Vagina (tissue), 2 donors: Measurements from ENCODE around the gene CLCN6. TPM values are rescaled to one million over a fixed set of nuclear protein-coding genes. Genes with fewer than 3 reads are reported as not detected.
A peak's percentile ranks its signal among the peaks of the same experiment; 100 is the strongest.

Source experiments
- DNase-seq, 2 donors: peaks; one replicate each; pipeline ENCODE4 v3.0.0-alpha.2; 2017; ENCODE audit errors: extremely low spot score in 2 of 2
- H3K27ac ChIP-seq: fragments of 200-600 bp; sonication (generic); one replicate; pipeline ENCODE4 v1.5.1; 2019
- H3K27me3 ChIP-seq: fragments of 200-600 bp; sonication (generic); one replicate; pipeline ENCODE4 v1.5.1; 2019
- H3K36me3 ChIP-seq, 2 donors: fragments of 200-600 bp; sonication (generic); one replicate each; pipeline ENCODE4 v1.5.1; 2017 to 2019
- H3K4me1 ChIP-seq: fragments of 200-600 bp; sonication (generic); one replicate; pipeline ENCODE4 v1.5.1; 2019
- H3K4me3 ChIP-seq, 2 donors: fragments of 200-600 bp; sonication (generic); 1 replicate in 1 of 2; 2 replicates in 1 of 2; pipeline ENCODE4 v1.5.1; 2016 to 2019
- H3K9me3 ChIP-seq: fragments of 200-600 bp; sonication (generic); one replicate; pipeline ENCODE4 v1.5.1; 2019
- CTCF ChIP-seq, 3 experiments: fragments of 450-650 bp in 2 of 3; fragments of 200-600 bp in 1 of 3; sonication (generic) in 1 of 3; IDR thresholded peaks; one replicate each; pipeline ENCODE4 v1.5.1; 2017 to 2019; ENCODE audit warnings: antibody characterized with exemption in 3 of 3, mild to moderate bottlenecking in 2 of 3, moderate library complexity in 2 of 3
- POLR2A ChIP-seq, 2 donors: fragments of 450-650 bp; IDR thresholded peaks; one replicate each; pipeline ENCODE4 v1.6.1; 2017; ENCODE audit warnings: antibody characterized with exemption in 2 of 2, mild to moderate bottlenecking in 2 of 2, moderate library complexity in 2 of 2
- POLR2AphosphoS5 ChIP-seq, 2 donors: sonication (generic); formaldehyde crosslinking; IDR thresholded peaks; one replicate each; pipeline ENCODE4 v1.9.0; 2017; ENCODE audit warnings: antibody characterized with exemption in 2 of 2, mild to moderate bottlenecking in 2 of 2, low read depth in 1 of 2; ENCODE audit not compliant: insufficient read depth in 1 of 2
- intact Hi-C: fragments of 100-400 bp; cut with DNase I; formaldehyde crosslinking; loops from one replicate; pipeline ENCODE4 v1.15.1; 2023
- total RNA-seq: library from RNA; depleted of rRNA; stranded (reverse); fragments of >200 nt; gene quantifications from one replicate; pipeline ENCODE4 v1.2.3, GENCODE V29; 2016

CLCN6 gene
- total RNA-seq, 1 donor from 2014 or later: 19.2 TPM

DNA sequence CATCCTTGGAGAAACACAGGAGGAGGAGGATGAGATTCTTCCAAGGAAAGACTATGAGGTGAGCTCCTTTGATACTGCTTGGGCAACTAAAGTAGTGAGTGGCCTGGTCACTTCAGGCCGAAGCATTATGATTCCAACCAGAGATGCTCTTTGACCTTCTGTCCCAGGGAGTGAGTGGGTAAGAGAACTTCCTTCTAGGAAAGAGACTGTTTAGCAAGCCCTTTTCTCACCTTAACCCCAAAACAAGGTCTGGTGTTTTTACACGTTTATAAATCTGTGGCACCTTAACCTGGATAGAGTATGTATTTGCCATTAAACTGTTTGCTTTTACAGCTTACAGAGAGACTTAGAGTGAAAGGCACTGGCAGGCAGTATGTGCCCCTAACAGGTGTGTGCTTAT is 1.1 kb downstream of the CLCN6 start:
- no peak for TF ChIP-seq CTCF (IDR thresholded peaks at IDR 0.05)
- TF ChIP-seq POLR2A (IDR thresholded peaks at IDR 0.05): no peak
- TF ChIP-seq POLR2AphosphoS5 (IDR thresholded peaks at IDR 0.05; ENCODE audit: insufficient read depth in 1 of 2, low read depth in 1 of 2): no peak
- peaks cover 0 to 21% of the 10 kb centered on the region in 2 donors for H3K36me3 ChIP-seq
- no peaks in the 10 kb centered on the region for H3K27me3 ChIP-seq
- H3K4me1 ChIP-seq: peaks cover 64% of the 10 kb centered on the region
- H3K4me3 ChIP-seq: peak overlapping the region; percentile 94 to 95
- H3K9me3 ChIP-seq: no peaks in the 10 kb centered on the region
- DNase-seq: no peak
- intact Hi-C loops: no loop called here
- peak overlapping the region; percentile 100 for H3K27ac ChIP-seq

DNA sequence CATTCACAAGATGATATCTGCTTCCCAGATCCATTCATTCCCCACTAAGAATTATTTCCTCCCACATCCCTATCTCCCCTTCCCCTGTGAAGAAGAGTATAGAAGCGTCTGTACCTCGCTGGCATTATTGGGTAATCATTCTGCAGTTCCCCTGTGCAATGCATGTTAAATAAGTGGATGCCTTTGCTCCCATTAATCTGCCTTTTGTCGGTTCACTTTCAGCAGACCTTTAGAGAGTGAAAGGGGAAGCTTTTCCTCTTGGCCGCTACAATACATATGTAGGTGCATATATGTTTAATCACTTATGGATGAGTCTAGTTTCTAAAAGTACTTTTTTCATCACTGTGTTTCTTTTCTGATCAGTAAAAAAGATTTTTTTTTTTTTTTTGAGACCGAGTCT is 7.0 kb downstream of the CLCN6 start:
- H3K36me3 ChIP-seq: peaks cover 0 to 52% of the 10 kb centered on the region in 2 donors

DNA sequence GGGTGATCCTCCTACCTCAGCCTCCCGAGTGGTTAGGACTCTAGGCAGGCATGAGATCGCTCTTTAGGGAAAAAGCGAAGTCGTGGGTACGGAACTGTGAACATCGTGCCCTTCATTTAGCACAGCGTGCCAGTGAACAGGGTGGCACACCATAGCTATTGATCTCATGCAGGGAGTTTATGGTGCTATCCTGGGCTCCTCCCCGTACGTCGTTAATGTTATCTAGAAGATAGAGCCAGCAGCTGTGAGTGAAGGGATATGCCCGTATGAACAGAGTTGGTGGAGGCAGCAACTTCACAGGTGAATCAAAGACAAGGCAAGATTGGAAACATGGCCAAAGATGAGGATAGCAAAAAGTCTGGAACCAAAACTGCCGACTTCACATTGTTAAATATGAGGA is 11.2 kb downstream of the CLCN6 start:
- TF ChIP-seq POLR2A (IDR thresholded peaks at IDR 0.05): no peak
- TF ChIP-seq POLR2AphosphoS5 (IDR thresholded peaks at IDR 0.05; ENCODE audit: insufficient read depth in 1 of 2, low read depth in 1 of 2): no peak
- TF ChIP-seq CTCF (IDR thresholded peaks at IDR 0.05): no peak
- no peak for DNase-seq
- H3K27me3 ChIP-seq: no peaks in the 10 kb centered on the region
- intact Hi-C loops: no loop called here
- no peak overlapping the region for H3K4me3 ChIP-seq
- H3K36me3 ChIP-seq: peaks cover 0 to 59% of the 10 kb centered on the region in 2 donors
- no peaks in the 10 kb centered on the region for H3K4me1 ChIP-seq
- H3K27ac ChIP-seq: no peak overlapping the region
- H3K9me3 ChIP-seq: no peaks in the 10 kb centered on the region

More for the DNA sequence above, 7.0 kb downstream of the CLCN6 start:
- DNase-seq: no peak
- no peak overlapping the region for H3K27ac ChIP-seq
- intact Hi-C loops: no loop called here
- H3K27me3 ChIP-seq: no peaks in the 10 kb centered on the region
- no peak overlapping the region for H3K4me3 ChIP-seq
- H3K9me3 ChIP-seq: no peaks in the 10 kb centered on the region
- TF ChIP-seq POLR2AphosphoS5 (IDR thresholded peaks at IDR 0.05; ENCODE audit: insufficient read depth in 1 of 2, low read depth in 1 of 2): no peak
- no peak for TF ChIP-seq CTCF (IDR thresholded peaks at IDR 0.05)
- TF ChIP-seq POLR2A (IDR thresholded peaks at IDR 0.05): no peak
- peaks cover 16% of the 10 kb centered on the region for H3K4me1 ChIP-seq

DNA sequence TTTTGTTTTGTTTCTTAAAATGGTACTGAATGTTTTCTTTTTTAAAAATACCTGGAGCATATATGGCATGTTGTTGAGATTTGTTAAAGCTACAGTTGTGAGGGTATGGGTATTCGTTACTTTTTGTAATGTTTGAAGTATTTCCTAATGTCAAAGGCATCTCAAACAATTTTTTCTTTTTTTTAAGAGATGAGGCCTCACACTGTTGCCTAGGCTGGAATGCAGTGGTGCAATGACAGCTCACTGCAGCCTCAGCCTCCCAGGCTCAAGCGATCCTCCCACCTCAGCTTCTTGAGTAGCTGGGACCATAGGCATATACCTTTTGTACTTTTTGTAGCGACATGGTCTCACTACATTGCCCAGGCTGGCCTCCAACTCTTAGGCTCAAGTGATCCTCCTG is 16.1 kb downstream of the CLCN6 start:
- Histone ChIP-seq H3K9me3 (no peaks in the 10 kb centered on the region), H3K36me3 (peaks cover 0 to 87% of the 10 kb centered on the region in 2 donors), H3K27me3 (no peaks in the 10 kb centered on the region), H3K4me1 (no peaks in the 10 kb centered on the region), H3K27ac (no peak overlapping the region), H3K4me3 (no peak overlapping the region)
- DNase-seq: no peak
- TF ChIP-seq CTCF (IDR thresholded peaks at IDR 0.05): no peak
- no peak for TF ChIP-seq POLR2A (IDR thresholded peaks at IDR 0.05)
- no peak for TF ChIP-seq POLR2AphosphoS5 (IDR thresholded peaks at IDR 0.05; ENCODE audit: insufficient read depth in 1 of 2, low read depth in 1 of 2)
- intact Hi-C loops: no loop called here

DNA sequence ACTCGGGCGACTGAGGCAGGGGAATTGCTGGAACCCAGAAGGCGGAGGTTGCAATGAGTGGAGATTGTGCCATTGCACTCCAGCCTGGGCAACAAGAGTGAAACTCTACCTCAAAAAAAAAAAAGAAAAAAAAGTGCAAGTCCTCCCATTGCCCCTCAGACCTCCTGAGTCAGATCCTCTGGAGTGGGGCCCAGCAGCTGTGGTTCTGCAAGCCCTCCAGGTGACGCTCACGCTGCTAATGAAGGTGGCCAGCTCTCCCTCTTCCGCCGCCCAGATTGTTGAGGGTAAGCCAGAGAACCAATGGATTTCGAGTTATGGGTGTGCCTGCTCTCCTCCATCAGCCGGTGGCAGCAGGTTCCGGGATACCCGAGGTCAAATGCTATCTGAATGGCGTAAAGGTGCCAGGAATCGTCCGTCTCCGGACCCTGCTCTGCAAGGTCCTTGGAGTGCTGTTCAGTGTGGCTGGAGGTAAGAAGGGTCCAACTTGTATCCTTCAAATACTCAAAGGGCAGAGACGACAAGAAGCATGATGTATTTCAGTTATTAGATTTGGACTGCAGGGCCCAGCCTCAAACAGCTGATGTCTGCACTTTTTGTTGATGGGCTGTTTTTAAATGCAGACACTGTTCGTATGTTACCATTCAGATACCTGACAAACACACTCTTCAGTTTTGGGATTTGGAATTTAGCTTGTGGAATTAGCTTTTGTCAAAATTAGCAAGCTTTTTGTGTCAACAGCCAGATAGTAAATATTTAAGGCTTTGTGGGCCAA is 17.6 kb downstream of the CLCN6 start:
- intact Hi-C loops: no loop called here
- Histone ChIP-seq H3K4me3 (no peak overlapping the region), H3K36me3 (peaks cover 0 to 87% of the 10 kb centered on the region in 2 donors), H3K9me3 (no peaks in the 10 kb centered on the region), H3K27ac (no peak overlapping the region), H3K4me1 (no peaks in the 10 kb centered on the region), H3K27me3 (no peaks in the 10 kb centered on the region)
- TF ChIP-seq POLR2A (IDR thresholded peaks at IDR 0.05): no peak
- no peak for TF ChIP-seq POLR2AphosphoS5 (IDR thresholded peaks at IDR 0.05; ENCODE audit: insufficient read depth in 1 of 2, low read depth in 1 of 2)
- TF ChIP-seq CTCF (IDR thresholded peaks at IDR 0.05): no peak
- DNase-seq: no peak
